ENCODE results near the gene EXO1.

EXO1 gene

GRCh38 chr1:241836941-241837340 lies 11.1 kb upstream of the EXO1 start:
- no peaks in the 10 kb centered on the region for H3K27me3 ChIP-seq (ENCODE audit: control insufficient read depth, insufficient read depth, low read length)
- H3K36me3 ChIP-seq (ENCODE audit: control insufficient read depth, insufficient read depth, low read length) = no peaks in the 10 kb centered on the region
- H3K4me3 ChIP-seq (ENCODE audit: low read depth, low read length) = no peak overlapping the region
- H3K4me1 ChIP-seq (ENCODE audit: control insufficient read depth, insufficient read depth, low read length) = no peaks in the 10 kb centered on the region
- H3K9ac ChIP-seq (ENCODE audit: low read length) = no peak overlapping the region
- no peak overlapping the region for H3K27ac ChIP-seq (ENCODE audit: low read depth, low read length)
- no peaks in the 10 kb centered on the region for H3K9me3 ChIP-seq (ENCODE audit: control insufficient read depth, insufficient read depth, low read depth, low read length)

- H3K9me3 ChIP-seq (ENCODE audit: control insufficient read depth, insufficient read depth, low read depth, low read length) = no peaks in the 10 kb centered on the region
- H3K9ac ChIP-seq (ENCODE audit: low read length) = no peak overlapping the region
- no peaks in the 10 kb centered on the region for H3K36me3 ChIP-seq (ENCODE audit: control insufficient read depth, insufficient read depth, low read length)
- H3K4me3 ChIP-seq (ENCODE audit: low read depth, low read length) = no peak overlapping the region
- no peaks in the 10 kb centered on the region for H3K4me1 ChIP-seq (ENCODE audit: control insufficient read depth, insufficient read depth, low read length)
- no peak overlapping the region for H3K27ac ChIP-seq (ENCODE audit: low read depth, low read length)
- H3K27me3 ChIP-seq (ENCODE audit: control insufficient read depth, insufficient read depth, low read length) = no peaks in the 10 kb centered on the region
Observed at GRCh38 chr1:241837416-241837815, 10.6 kb upstream of the EXO1 start.

- Histone ChIP-seq H3K4me1 (ENCODE audit: control insufficient read depth, insufficient read depth, low read length) (no peaks in the 10 kb centered on the region), H3K9me3 (ENCODE audit: control insufficient read depth, insufficient read depth, low read depth, low read length) (no peaks in the 10 kb centered on the region), H3K27me3 (ENCODE audit: control insufficient read depth, insufficient read depth, low read length) (no peaks in the 10 kb centered on the region), H3K4me3 (ENCODE audit: low read depth, low read length) (no peak overlapping the region), H3K36me3 (ENCODE audit: control insufficient read depth, insufficient read depth, low read length) (no peaks in the 10 kb centered on the region), H3K27ac (ENCODE audit: low read depth, low read length) (no peak overlapping the region), H3K9ac (ENCODE audit: low read length) (no peak overlapping the region)
Observed at GRCh38 chr1:241837901-241838300, 10.1 kb upstream of the EXO1 start.

- Histone ChIP-seq H3K36me3 (ENCODE audit: control insufficient read depth, insufficient read depth, low read length) (no peaks in the 10 kb centered on the region), H3K27ac (ENCODE audit: low read depth, low read length) (no peak overlapping the region), H3K9me3 (ENCODE audit: control insufficient read depth, insufficient read depth, low read depth, low read length) (no peaks in the 10 kb centered on the region), H3K9ac (ENCODE audit: low read length) (no peak overlapping the region), H3K4me3 (ENCODE audit: low read depth, low read length) (no peak overlapping the region), H3K4me1 (ENCODE audit: control insufficient read depth, insufficient read depth, low read length) (no peaks in the 10 kb centered on the region), H3K27me3 (ENCODE audit: control insufficient read depth, insufficient read depth, low read length) (no peaks in the 10 kb centered on the region)
Observed at GRCh38 chr1:241838897-241839296, 9.1 kb upstream of the EXO1 start.

GRCh38 chr1:241839369-241839979 lies 8.5 kb upstream of the EXO1 start:
- H3K4me1 ChIP-seq (ENCODE audit: control insufficient read depth, insufficient read depth, low read length) = no peaks in the 10 kb centered on the region
- H3K4me3 ChIP-seq (ENCODE audit: low read depth, low read length) = no peak overlapping the region
- no peaks in the 10 kb centered on the region for H3K27me3 ChIP-seq (ENCODE audit: control insufficient read depth, insufficient read depth, low read length)
- no peak overlapping the region for H3K9ac ChIP-seq (ENCODE audit: low read length)
- H3K36me3 ChIP-seq (ENCODE audit: control insufficient read depth, insufficient read depth, low read length) = no peaks in the 10 kb centered on the region
- no peak overlapping the region for H3K27ac ChIP-seq (ENCODE audit: low read depth, low read length)
- H3K9me3 ChIP-seq (ENCODE audit: control insufficient read depth, insufficient read depth, low read depth, low read length) = no peaks in the 10 kb centered on the region

- Histone ChIP-seq H3K27me3 (ENCODE audit: control insufficient read depth, insufficient read depth, low read length) (no peaks in the 10 kb centered on the region), H3K4me1 (ENCODE audit: control insufficient read depth, insufficient read depth, low read length) (no peaks in the 10 kb centered on the region), H3K4me3 (ENCODE audit: low read depth, low read length) (no peak overlapping the region), H3K9ac (ENCODE audit: low read length) (no peak overlapping the region), H3K27ac (ENCODE audit: low read depth, low read length) (no peak overlapping the region), H3K36me3 (ENCODE audit: control insufficient read depth, insufficient read depth, low read length) (no peaks in the 10 kb centered on the region), H3K9me3 (ENCODE audit: control insufficient read depth, insufficient read depth, low read depth, low read length) (no peaks in the 10 kb centered on the region)
Observed at GRCh38 chr1:241840164-241840563, 7.8 kb upstream of the EXO1 start.

- no peaks in the 10 kb centered on the region for H3K9me3 ChIP-seq (ENCODE audit: control insufficient read depth, insufficient read depth, low read depth, low read length)
- no peaks in the 10 kb centered on the region for H3K4me1 ChIP-seq (ENCODE audit: control insufficient read depth, insufficient read depth, low read length)
- H3K4me3 ChIP-seq (ENCODE audit: low read depth, low read length) = no peak overlapping the region
- H3K36me3 ChIP-seq (ENCODE audit: control insufficient read depth, insufficient read depth, low read length) = no peaks in the 10 kb centered on the region
- no peaks in the 10 kb centered on the region for H3K27me3 ChIP-seq (ENCODE audit: control insufficient read depth, insufficient read depth, low read length)
- H3K27ac ChIP-seq (ENCODE audit: low read depth, low read length) = no peak overlapping the region
- H3K9ac ChIP-seq (ENCODE audit: low read length) = no peak overlapping the region
Observed at GRCh38 chr1:241841691-241842090, 6.3 kb upstream of the EXO1 start.

- Histone ChIP-seq H3K9ac (ENCODE audit: low read length) (no peak overlapping the region), H3K9me3 (ENCODE audit: control insufficient read depth, insufficient read depth, low read depth, low read length) (no peaks in the 10 kb centered on the region), H3K27ac (ENCODE audit: low read depth, low read length) (no peak overlapping the region)
Observed at GRCh38 chr1:241842565-241842964, 5.4 kb upstream of the EXO1 start.

GRCh38 chr1:241844593-241844992 lies 3.4 kb upstream of the EXO1 start:
- Histone ChIP-seq H3K4me1 (ENCODE audit: control insufficient read depth, insufficient read depth, low read length) (peaks cover 15% of the 10 kb centered on the region), H3K9ac (ENCODE audit: low read length) (no peak overlapping the region), H3K27me3 (ENCODE audit: control insufficient read depth, insufficient read depth, low read length) (no peaks in the 10 kb centered on the region), H3K36me3 (ENCODE audit: control insufficient read depth, insufficient read depth, low read length) (peaks cover 2% of the 10 kb centered on the region; the same call in 1 of the 2 replicates), H3K4me3 (ENCODE audit: low read depth, low read length) (no peak overlapping the region), H3K9me3 (ENCODE audit: control insufficient read depth, insufficient read depth, low read depth, low read length) (no peaks in the 10 kb centered on the region), H3K27ac (ENCODE audit: low read depth, low read length) (no peak overlapping the region)

More at GRCh38 chr1:241842565-241842964, 5.4 kb upstream of the EXO1 start:
- Histone ChIP-seq H3K4me1 (ENCODE audit: control insufficient read depth, insufficient read depth, low read length) (peaks cover 6% of the 10 kb centered on the region; the same call in 1 of the 2 replicates), H3K4me3 (ENCODE audit: low read depth, low read length) (no peak overlapping the region), H3K36me3 (ENCODE audit: control insufficient read depth, insufficient read depth, low read length) (no peaks in the 10 kb centered on the region), H3K27me3 (ENCODE audit: control insufficient read depth, insufficient read depth, low read length) (no peaks in the 10 kb centered on the region)

GRCh38 chr1:241846375-241846774 lies 1.6 kb upstream of the EXO1 start:
- H3K36me3 ChIP-seq (ENCODE audit: control insufficient read depth, insufficient read depth, low read length) = peaks cover 14% of the 10 kb centered on the region
- H3K27me3 ChIP-seq (ENCODE audit: control insufficient read depth, insufficient read depth, low read length) = no peaks in the 10 kb centered on the region
- no peak overlapping the region for H3K27ac ChIP-seq (ENCODE audit: low read depth, low read length)
- no peak overlapping the region for H3K4me3 ChIP-seq (ENCODE audit: low read depth, low read length)
- H3K9ac ChIP-seq (ENCODE audit: low read length) = no peak overlapping the region
- no peaks in the 10 kb centered on the region for H3K9me3 ChIP-seq (ENCODE audit: control insufficient read depth, insufficient read depth, low read depth, low read length)
- H3K4me1 ChIP-seq (ENCODE audit: control insufficient read depth, insufficient read depth, low read length) = peaks cover 17% of the 10 kb centered on the region

GRCh38 chr1:241846862-241847539 lies 1.0 kb upstream of the EXO1 start:
- no peaks in the 10 kb centered on the region for H3K9me3 ChIP-seq (ENCODE audit: control insufficient read depth, insufficient read depth, low read depth, low read length)
- no peaks in the 10 kb centered on the region for H3K27me3 ChIP-seq (ENCODE audit: control insufficient read depth, insufficient read depth, low read length)
- H3K27ac ChIP-seq (ENCODE audit: low read depth, low read length) = peak overlapping the region; percentile 97; the same call in 1 of the 2 replicates
- peaks cover 17% of the 10 kb centered on the region for H3K4me1 ChIP-seq (ENCODE audit: control insufficient read depth, insufficient read depth, low read length)
- peaks cover 20% of the 10 kb centered on the region for H3K36me3 ChIP-seq (ENCODE audit: control insufficient read depth, insufficient read depth, low read length)
- peak overlapping the region; percentile 99 for H3K4me3 ChIP-seq (ENCODE audit: low read depth, low read length)
- H3K9ac ChIP-seq (ENCODE audit: low read length) = peak overlapping the region; percentile 94

Measured in HUES6 (cell line).